ENCODE data around the gene RHBDL2.
A peak's percentile ranks its signal among the peaks of the same experiment; 100 is the strongest.

RHBDL2 gene

GRCh38 chr1:38859561-38860453, 81.8 kb downstream of the RHBDL2 start, which contains the start of gene RRAGC:
TSS of gene RRAGC (minus strand) at chr1:38859772. CDS start at chr1:38859646, 126 bp downstream.
- Histone ChIP-seq H3K27me3 (ENCODE audit: control insufficient read depth, insufficient read depth, low read length) (no peaks in the 10 kb centered on the region), H3K9ac (peak within 1 kb of the TSS; percentile 46), H3K79me2 (peaks cover 3% of the 10 kb centered on the region), H3K4me2 (ENCODE audit: low read length) (peak within 1 kb of the TSS; percentile 82), H3K4me3 (ENCODE audit: low read depth, low read length) (peak within 1 kb of the TSS; percentile 82), H3K4me1 (no peaks in the 10 kb centered on the region), H2AFZ (peak within 1 kb of the TSS; percentile 92), H3K27ac (peak within 1 kb of the TSS; percentile 63), H3K9me3 (ENCODE audit: control insufficient read depth, low read length) (no peaks in the 10 kb centered on the region), H3K36me3 (ENCODE audit: control insufficient read depth, insufficient read depth, low read length) (no peaks in the 10 kb centered on the region)
- TF ChIP-seq CTCF (IDR thresholded peaks at IDR 0.05), result no peak

- Histone ChIP-seq H3K4me3 (ENCODE audit: low read depth, low read length) (peak overlapping the region; percentile 53), H3K4me2 (ENCODE audit: low read length) (peak overlapping the region; percentile 49), H3K9ac (peak overlapping the region; percentile 46), H3K4me1 (no peaks in the 10 kb centered on the region), H2AFZ (peak overlapping the region; percentile 75), H3K36me3 (ENCODE audit: control insufficient read depth, insufficient read depth, low read length) (no peaks in the 10 kb centered on the region), H3K9me3 (ENCODE audit: control insufficient read depth, low read length) (no peaks in the 10 kb centered on the region), H3K27me3 (ENCODE audit: control insufficient read depth, insufficient read depth, low read length) (no peaks in the 10 kb centered on the region), H3K27ac (peak overlapping the region; percentile 63), H3K79me2 (peaks cover 3% of the 10 kb centered on the region)
- TF ChIP-seq CTCF (IDR thresholded peaks at IDR 0.05), result no peak
These were observed 82.6 kb downstream of the RHBDL2 start for GRCh38 chr1:38858833-38859560.

GRCh38 chr1:38852780-38853179, 88.8 kb downstream of the RHBDL2 start:
- no peaks in the 10 kb centered on the region for H3K4me1 ChIP-seq
- no peak overlapping the region for H3K4me3 ChIP-seq (ENCODE audit: low read depth, low read length)
- H3K27ac ChIP-seq, result no peak overlapping the region
- no peaks in the 10 kb centered on the region for H3K79me2 ChIP-seq
- no peak overlapping the region for H3K9ac ChIP-seq
- no peak overlapping the region for H3K4me2 ChIP-seq (ENCODE audit: low read length)
- no peaks in the 10 kb centered on the region for H3K36me3 ChIP-seq (ENCODE audit: control insufficient read depth, insufficient read depth, low read length)
- TF ChIP-seq CTCF (IDR thresholded peaks at IDR 0.05), result no peak
- H2AFZ ChIP-seq, result no peak overlapping the region
- no peaks in the 10 kb centered on the region for H3K27me3 ChIP-seq (ENCODE audit: control insufficient read depth, insufficient read depth, low read length)
- H3K9me3 ChIP-seq (ENCODE audit: control insufficient read depth, low read length), result no peaks in the 10 kb centered on the region

GRCh38 chr1:38848071-38848470, 93.6 kb downstream of the RHBDL2 start:
- H3K4me2 ChIP-seq (ENCODE audit: low read length), result no peak overlapping the region
- no peaks in the 10 kb centered on the region for H3K79me2 ChIP-seq
- H3K36me3 ChIP-seq (ENCODE audit: control insufficient read depth, insufficient read depth, low read length), result no peaks in the 10 kb centered on the region
- H3K9ac ChIP-seq, result no peak overlapping the region
- H3K9me3 ChIP-seq (ENCODE audit: control insufficient read depth, low read length), result no peaks in the 10 kb centered on the region
- no peaks in the 10 kb centered on the region for H3K27me3 ChIP-seq (ENCODE audit: control insufficient read depth, insufficient read depth, low read length)
- no peak for TF ChIP-seq CTCF (IDR thresholded peaks at IDR 0.05)
- H3K4me3 ChIP-seq (ENCODE audit: low read depth, low read length), result no peak overlapping the region
- no peaks in the 10 kb centered on the region for H3K4me1 ChIP-seq
- no peak overlapping the region for H2AFZ ChIP-seq
- H3K27ac ChIP-seq, result no peak overlapping the region
